AML-193 (cell line): ENCODE data around the gene MST1R.
"Not testable (repeated sequence)": the region's sequence is repeated elsewhere in the genome, so short reads cannot be mapped to it uniquely, and the experiment has no call there.

Experiments used
- DNase-seq, 2 experiments: peaks; one replicate each; lab custom pipeline; 2025; lab: John Stamatoyannopoulos, UW

The MST1R gene

DNA sequence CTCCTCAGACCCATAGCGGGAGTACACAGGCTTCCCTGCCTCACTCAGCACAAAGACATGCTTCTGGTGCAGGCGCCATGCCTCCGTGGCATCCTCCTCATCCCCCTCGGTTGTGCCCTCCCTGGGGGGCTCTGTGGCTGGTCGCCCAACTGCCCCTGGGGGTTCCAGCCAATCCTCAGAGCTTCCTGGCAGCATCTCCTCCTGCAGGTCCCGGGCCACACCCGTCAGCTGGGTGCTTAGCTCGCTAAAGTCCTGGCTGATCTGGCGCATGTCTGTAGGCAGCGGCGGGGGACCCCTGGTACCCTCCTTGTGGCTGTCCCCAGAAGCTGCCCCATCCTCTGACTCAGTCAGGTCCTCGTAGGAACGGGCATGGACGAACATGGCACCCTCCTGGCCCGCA lies 7.9 kb upstream of the MST1R start:
- DNase-seq = no peak

DNA sequence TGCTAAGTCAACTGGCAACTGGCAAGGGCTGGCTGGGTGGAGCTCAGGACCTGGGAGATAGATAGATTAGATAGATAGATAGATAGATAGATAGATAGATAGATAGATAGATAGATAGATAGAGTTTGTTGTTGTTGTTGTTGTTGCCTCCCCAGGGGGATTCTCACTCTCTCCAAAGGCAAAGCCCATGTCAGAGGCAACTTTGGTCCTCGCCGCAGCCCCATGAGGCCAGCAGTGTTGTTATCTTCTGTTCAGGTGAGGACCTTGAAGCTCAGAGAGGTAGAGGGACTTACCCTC lies 7.4 kb upstream of the MST1R start:
- DNase-seq = no peak

DNA sequence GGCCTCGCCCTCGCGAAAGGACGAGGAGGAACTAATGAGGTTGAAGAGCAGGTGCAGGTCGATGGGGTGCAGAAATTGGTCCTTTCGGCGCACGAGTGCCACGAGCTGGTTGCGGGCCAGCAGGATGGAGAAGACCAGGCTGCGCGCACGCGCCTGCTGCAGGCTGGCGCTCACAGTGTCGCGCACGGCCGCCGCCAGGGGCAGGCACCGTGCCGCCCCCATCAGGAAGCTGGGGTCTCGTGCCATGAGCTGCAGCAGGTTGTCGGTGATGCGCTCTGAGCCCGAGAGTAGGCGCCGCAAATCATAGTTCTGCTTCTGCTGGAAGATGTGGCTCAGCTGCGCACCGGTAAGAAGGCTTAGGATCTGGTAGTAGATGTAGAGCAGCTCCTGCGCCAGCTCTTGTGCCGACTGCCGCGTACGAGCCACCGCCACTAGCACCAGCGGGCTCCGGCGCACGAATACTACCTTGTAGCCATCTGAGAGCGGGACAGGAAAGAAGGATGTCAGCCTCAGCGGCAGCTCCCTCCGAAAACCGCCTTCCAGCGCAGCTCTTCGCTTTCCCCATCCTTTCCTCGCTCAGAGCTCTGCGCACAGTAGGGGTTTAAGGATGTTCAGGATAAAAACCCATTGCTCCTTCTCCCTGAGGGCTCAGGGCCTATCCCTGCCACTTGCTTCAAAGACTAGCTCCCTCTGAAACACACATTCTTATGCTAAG lies 6.9 kb upstream of the MST1R start:
- DNase-seq = no peak

DNA sequence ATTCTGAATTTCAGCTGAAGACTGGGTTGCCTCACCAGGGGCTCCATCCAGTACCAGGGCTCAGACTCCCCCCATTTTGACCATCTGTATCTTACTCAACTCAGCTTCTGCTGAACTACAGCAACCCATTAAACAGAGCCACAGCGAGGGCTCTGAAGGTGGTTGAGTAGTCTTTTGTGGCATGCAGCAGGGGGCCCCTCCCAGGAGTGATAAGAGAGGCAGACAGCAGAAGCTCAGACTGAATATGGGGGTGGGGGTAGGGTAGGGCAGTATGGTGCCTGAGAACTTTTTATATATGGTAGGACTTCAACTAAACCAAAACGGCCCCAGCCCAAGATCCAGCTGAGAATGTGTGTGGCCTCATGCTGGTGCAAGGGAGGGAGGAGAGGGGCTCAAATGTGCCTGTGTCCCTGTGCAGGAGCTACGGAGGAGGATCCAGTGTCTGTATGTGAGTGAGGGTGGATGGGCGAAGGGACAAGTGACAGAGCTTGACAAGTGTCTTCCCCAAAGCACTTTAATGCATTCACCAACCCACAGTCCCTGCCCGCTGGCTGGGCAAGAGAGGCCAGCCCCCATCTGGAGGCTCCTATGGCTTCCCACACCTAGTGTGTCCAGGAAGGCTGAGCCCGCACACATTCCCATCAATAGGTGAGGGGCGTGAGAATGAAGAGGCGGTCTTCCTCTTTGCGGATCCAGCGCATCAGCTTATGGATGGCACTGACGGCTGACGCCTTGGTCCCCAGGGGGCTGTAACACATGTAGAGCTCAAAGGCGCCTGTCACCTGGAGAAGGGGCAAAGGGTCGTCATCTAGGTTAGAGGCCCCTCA lies 4.9 kb upstream of the MST1R start:
- no peak for DNase-seq

DNA sequence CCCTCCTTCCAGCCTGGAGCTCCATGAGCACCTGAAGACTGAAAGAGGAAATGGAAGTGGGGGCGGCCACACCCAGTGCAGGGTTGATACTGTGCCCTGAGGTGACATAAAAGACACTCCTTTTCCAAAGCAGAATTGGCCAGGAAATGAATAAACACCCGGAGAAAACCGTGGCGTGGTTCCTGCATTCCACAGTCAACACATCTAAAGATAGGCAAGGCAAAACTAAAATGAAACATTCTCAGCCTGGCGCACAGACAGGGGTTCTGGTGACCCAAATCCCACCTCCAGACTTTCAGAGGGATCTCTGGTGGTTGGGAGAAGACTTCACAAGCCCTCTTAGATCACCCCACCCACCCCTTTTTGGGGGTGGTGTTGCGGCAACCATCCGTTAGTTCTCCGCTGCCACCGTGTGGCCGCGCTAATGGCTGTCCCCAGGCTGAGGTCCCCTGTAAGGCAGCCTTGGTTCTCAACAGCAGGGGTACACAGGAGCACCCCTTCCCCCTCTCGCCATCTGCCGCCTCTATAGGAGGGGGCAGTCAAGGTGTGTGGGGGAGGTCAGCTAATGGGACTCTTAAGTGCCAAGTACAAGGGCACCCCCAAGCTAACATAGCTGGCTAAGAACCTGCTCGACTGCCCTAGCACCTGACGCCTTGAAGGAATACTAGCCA lies 2.5 kb upstream of the MST1R start:
- peak; percentile 20 to 44 for DNase-seq

DNA sequence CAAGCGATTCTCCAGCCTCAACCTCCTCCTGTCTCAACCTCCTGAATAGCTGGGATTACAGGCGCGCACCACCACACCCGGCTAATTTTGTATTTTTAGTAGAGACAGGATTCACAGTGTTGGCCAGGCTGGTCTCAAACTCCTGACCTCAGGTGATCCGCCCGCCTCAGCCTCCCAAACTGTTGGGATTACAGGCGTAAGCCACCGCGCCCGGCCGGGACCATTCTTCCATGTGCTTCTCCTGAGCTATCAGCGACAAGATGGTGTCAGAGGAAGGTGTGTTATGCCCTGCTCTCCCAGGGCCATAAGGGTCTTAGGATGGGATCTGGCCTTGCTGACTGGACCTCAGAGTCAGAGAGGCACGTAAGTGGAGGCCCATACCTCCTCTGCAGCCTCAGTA lies 775 bp upstream of the MST1R start:
- DNase-seq = not testable (repeated sequence)

DNA sequence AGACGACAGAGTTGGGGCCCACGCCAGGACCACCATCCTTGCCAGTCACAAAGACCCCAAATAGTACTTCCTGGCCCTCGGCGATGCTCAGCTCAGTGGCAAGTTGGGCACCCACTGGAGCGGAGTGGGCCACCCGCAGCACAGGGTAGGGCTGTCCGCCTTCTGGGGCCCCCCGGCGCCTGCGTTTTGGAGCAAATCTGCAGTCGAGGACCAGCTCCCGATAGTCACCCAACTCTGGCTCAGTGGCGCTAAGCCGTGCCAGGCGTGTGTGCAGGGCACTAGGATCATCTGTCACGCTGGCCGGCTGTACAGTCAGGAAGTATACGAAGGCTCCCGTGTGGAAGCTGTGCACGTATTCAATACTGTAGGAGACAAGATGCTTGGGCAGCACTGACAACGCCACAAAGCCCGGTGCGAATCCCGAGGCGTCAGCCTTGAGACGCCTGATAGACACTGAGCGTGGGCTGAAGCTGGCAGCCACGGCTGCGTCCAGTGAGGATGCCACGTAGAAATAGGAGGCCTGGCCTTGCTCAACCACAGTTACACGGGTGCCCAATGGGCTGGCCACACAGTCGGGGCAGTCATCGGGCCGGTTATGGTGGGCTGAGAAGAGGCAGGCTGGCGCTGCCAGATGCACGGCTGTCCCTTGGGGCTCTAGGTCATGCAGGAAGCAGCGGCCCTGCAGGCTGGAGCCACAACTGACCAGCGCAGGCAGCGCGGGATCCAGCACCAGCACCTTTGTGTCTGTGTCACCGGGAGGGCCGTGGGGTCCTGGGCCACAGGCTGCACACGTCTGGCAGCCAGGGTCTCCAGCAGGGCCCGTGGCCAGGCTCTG lies 945 bp downstream of the MST1R start:
- no peak for DNase-seq

DNA sequence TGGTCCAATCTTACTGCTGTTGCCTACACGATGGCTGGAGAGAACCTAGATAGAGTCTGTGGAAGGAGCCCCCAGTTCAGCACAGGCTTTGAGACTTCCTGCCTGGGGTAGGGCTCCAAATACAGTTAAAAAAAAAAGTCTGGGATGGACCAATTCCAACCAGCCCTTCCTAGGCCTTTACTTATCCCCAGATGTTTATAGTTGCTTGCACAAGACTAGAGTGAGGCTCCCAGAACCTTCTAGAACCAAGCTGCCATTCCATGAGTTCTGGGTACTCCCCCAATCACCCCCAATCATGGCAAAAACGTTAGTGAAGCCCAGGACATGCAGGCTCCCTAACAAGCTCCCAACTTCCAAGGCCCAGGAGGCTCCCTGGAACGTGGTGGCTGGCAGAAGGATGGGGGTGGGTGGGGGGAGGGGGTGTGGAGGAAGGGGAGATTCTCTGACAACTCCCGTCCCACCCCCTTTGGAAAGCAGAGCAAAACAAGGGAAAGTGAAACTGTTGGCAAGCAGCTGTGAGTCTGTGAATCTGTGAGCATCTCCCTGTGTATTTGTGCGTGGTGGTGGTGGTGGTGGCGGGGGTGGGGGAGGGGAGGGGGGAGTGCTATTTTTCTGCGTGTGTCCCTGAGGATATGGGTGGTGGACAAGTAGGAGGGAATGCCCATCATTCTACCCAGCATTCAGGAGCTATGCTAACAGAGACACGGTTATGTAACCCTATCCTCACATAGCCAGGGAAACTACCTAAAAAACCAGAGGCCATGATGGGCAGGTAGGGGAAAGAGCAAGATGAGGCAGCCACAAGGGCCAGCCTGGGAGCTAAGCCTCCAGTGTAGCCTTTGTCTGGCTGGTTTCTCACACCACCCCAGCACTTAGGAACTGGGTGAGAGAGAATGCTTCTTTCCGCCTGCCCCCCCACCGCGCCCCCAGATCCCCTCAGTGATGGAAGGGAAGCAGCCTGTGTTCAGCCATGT lies 2.0 kb downstream of the MST1R start:
- no peak for DNase-seq

DNA sequence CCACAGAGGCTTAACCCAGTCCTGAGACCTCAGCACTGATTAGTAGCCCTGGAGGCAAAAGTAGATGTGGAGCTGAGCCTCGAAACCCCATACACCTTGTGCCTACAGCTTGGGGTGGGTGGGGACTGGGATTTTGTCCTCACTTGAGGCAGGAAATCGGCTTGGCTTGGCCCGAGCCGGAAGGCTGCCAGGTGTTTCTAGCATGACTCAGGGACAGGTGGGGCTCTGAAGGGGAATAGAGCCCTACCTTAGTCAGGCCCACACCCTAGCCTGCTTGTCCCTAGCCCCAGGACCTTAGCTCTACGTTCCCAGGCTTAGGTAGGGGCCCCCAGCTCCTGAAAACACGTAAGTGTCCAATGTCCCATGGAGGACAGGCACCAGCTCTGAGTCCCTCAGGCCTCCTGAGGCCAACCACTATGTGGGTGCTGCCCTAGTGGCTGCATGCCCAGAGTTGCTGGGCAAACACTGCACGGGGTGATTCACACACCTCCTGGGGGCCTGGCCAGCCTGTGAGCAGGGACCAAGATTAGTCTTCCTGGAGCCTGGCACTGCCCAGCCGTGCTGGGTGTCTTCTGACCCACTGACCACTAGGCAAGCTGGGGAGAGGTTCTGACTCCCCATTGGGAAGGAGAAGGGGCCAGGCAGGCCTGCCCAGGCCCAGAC lies 3.1 kb downstream of the MST1R start:
- no peak for DNase-seq

DNA sequence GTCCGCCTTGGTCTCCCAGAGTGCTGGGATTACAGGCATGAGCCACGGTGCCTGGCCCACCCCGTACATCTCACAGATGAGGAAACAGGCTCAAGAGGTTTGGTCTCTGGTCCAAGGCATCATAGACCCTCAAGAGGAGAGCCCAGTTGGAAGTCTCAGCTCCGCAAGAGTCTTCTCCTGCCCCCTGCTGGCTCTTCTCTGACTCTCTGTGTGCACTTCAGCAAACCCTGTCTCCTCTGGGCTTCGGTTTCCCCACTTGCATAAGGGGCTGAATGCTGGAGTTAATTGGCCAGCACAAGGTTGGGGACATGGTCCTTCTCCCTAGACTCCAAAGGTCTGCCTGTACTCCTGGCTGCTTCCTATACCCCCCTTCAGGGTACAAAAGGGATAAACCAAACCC lies 3.9 kb downstream of the MST1R start:
- peak; percentile 53 to 60 for DNase-seq

DNA sequence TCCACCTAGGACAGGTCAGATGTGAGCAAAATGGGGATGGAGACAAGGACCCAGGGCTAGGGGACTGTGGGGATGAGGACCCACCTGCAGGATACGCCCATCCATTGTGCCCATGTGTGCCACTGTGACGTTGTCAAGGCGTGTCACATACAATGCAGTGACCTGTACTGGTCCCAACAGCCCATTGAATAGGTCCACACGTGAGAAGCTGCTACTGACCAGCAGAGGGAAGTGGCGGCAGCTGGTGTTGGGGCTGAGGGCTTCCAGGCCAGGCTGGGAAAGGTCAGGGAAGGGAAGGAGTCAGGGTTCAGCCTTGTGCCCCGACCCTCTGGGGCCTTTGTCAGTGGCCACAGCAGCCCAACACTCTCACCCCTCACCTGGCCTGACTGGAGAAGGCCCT lies 4.7 kb downstream of the MST1R start:
- peak in 1 of 2 experiments; percentile 14 for DNase-seq

DNA sequence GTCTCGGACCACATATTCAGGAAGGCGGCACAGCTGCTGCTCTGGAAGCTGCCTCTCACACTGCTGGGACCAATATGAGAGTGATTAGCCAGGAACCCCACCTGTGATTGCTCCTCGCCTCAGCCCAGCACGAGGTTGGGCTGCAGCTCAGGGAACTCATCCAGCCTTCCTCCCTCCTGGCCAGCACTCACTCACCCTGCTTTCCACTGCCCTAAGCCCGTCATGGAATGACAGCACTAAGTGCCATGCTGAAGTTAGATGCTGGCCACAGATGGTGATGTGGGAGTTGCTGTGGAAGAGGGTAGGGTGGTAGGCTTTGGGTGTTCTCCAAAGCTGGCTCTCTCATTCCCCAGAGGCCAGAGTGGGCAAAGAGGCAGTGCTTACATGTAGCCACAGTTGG lies 7.3 kb downstream of the MST1R start:
- no peak for DNase-seq

DNA sequence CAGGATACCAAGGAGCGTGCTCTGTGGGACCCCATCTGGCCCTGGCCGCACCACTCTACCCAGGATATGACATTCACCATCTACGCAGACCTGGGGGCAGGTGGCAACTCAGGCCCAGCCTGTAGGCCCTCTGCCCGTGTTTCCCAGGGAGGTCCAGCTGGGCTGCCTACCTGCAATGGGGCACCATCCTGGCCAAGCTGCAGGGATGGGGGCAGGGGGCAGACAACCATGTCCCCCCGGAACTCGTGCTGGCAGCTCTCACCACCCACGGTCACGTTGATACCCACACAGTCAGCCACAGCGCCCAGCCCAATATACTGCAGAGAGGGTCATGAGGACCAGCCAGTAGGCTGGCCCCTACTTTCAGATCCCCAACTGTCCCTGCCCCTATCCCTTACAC lies 7.9 kb downstream of the MST1R start:
- no peak for DNase-seq

DNA sequence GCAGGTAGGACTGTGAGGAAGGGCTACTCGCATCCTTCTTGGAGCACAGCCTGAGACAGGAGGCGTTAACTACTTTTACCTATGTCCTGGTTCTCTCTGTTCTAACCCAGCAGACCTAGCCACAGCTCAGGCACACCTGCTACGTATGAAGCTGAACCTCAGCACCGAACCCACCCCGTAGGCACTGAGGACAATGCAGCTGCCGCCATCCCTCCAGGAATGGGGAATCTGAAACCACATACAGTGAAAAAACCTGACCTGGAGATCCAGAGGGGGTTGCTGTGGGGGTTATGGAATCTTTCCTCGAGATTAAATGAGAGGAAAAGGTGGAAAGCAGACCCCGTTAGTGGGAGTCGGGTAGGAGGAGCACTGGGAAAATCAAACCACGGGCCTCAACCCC lies 14.4 kb downstream of the MST1R start:
- DNase-seq = no peak

DNA sequence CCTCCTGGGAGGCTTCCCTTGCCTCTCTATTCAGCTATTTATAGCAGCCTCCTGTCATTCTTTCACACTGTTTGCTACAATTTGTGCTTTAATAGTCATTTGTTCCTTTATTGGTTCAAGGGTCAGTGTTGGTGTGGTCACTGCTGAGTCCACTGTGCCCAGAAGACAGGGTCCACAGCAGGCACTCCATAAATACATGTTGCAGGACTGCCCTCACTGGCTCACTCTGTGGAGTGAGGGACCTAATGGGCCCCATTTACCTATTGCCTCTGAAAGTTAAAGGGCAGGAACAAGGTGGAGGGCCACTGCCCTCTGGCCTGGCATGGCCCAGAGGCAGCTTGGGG lies 16.8 kb downstream of the MST1R start:
- no peak for DNase-seq

DNA sequence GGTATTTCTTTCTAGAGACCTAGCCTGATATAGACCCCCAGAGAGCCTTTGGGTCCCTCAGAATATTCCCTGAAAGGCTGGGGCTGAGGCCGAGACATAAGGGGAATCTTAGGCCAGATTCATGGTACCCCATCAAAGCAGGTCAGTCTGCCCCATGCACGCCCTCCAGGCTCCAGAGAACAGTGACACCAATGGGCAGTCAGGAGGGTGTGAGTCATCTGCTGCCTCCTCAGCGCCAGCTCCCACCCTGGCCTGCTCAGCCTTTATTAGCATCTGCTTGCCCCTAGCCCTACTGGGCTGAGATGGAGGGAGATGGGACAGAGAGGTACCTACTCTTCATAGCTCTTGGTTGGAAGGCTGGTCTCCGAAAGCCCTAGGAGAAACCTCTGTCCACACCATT lies 19.7 kb downstream of the MST1R start:
- no peak for DNase-seq

DNA sequence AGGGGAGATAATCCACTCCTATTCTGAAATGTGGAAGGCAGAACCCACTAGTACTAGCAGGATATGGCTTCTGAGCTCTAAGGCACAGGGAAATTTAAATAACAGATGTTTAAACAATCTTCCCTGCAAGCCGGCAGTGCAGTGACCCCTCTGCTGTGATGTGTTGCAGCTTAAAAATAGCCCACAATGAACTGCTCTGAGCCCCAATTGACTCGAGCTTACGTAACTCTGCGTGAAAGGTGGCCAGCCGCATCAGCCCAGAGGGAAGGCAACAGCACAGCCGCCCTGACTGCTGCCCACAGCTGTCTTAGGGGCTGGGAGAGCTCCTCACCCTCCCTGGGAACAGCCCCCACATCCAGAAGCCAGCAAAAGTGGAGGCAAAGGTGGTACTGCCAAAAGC lies 21.5 kb downstream of the MST1R start:
- peak; percentile 55 to 73 for DNase-seq

DNA sequence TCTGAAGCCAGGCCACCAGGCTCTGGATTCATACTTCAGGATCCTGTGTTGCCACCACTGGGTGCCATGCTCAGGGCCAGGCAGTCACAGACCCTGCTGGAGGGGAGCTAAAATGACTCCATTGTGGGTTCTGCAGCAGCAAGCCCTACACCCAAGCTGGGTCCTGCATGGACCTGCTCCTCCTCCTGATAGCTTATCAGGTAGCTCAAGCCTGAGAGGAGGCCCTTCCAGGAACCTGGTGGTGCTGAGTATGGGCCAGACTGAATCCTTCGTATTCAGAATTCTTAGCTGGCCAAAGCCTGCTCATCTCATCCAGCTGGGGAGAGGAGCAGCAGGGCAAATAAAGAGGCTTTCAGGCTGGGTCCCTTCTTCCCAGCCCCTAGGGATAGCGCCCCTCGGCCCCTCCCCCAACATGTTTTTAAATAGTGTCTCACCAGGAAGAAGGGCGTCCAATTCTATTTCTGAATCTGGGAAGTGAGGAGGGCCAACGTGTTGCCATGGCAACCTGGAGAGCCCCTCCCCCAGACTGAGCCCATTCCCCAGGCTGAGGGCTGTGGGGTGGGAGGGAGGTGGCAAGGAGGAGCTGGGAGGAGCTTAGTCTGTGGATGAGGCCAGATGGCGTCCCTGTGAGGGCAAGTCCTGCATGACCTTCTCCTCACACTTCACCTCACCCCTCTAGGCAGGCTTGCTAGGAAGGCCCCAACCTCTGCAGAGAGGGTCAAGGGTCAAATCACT lies 22.9 kb downstream of the MST1R start:
- no peak for DNase-seq

DNA sequence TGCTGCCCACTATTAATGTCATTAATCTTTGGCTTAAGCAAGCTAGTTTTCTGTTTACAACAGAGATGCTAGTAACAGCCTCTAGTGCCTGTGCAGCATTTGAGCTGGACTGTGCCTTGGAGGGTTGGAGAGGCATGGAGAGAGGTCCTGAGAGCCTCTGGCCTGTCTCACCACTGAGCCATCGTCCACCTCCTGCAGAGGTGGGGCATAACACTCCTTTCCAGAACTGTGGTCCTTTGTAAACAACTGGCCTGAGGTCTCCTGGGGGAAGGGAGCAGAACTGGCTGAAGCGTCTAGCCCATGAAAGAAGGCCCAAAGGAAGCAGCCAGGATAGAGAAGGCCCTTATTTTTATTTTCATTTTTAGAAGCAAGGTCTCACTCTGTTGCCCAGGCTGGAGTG lies 24.0 kb downstream of the MST1R start:
- DNase-seq = no peak

DNA sequence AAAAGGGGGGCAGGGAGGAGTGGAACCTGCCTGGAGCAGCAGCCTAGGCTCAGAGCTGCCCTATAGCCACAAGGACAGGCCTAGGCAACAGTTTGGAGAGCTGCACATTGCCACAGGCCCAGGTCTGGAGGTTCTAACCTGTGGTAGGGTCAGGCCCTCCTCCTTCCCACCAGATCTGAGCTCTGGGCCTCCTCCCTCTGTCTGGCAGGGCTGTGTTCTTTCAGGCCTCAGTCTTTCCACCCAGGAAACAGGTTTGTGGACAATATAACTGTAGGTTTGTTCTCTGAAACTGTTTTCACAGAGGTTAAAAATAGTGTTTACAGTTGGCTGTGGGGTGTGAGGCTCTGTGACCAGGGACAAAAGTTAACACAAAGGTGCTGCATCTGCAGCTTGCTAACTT lies 25.0 kb downstream of the MST1R start:
- no peak for DNase-seq
